Measurements from ENCODE around the gene ICAM1. TPM values are rescaled to one million over a fixed set of nuclear protein-coding genes. Genes with fewer than 3 reads are reported as not detected.

The ICAM1 gene
- polyA plus RNA-seq, 3 donors: 21.6 to 118 (median 40.8) TPM

GRCh38 chr19:10293637-10294367 lies 22.9 kb downstream of the ICAM1 start:
- H3K36me3 Mint-ChIP-seq: peaks cover 17 to 20% of the 10 kb centered on the region in 2 donors
- no peak overlapping the region for H3K27ac Mint-ChIP-seq
- intact Hi-C loops (cut with micrococcal nuclease): no loop called here
- Histone ChIP-seq H4K20me1 (ENCODE audit: insufficient read depth, low read length) (peaks cover 11% of the 10 kb centered on the region), H3K4me3 (replicated peaks in 1 of 3; ENCODE audit: low read depth in 2 of 3, low read length in 3 of 3) (peak overlapping the region in 1 of 3 experiments; percentile 74), H3K4me2 (replicated peaks; ENCODE audit: extremely low read depth, low read length, poor library complexity, severe bottlenecking) (peak overlapping the region; percentile 78), H3K79me2 (ENCODE audit: insufficient read depth, low read length) (no peaks in the 10 kb centered on the region), H3K9ac (ENCODE audit: insufficient read depth, low read length, poor library complexity, severe bottlenecking) (no peak overlapping the region), H3K36me3 (replicated peaks in 1 of 2; ENCODE audit: control insufficient read depth in 1 of 2, insufficient read depth in 2 of 2, low read length in 2 of 2) (no peaks in the 10 kb centered on the region), H3K4me1 (ENCODE audit: control insufficient read depth in 1 of 2, insufficient read depth in 2 of 2, low read length in 2 of 2) (peaks cover 71 to 74% of the 10 kb centered on the region in 2 donors), H2AFZ (ENCODE audit: insufficient read depth, low read depth, low read length, poor library complexity, severe bottlenecking) (no peak overlapping the region), H3K27me3 (ENCODE audit: control insufficient read depth in 2 of 2, insufficient read depth in 2 of 2, low read length in 2 of 2) (peaks cover 37 to 75% of the 10 kb centered on the region in 2 donors), H3K27ac (ENCODE audit: low read depth in 1 of 2, low read length in 2 of 2) (no peak overlapping the region), H3K9me3 (replicated peaks in 1 of 2; ENCODE audit: control insufficient read depth in 1 of 2, insufficient read depth in 1 of 2, low read length in 2 of 2) (peaks cover 6 to 22% of the 10 kb centered on the region in 2 donors)
- H3K4me3 Mint-ChIP-seq: peak overlapping the region; percentile 6 to 94
- no peak for DNase-seq
- peaks cover 80 to 94% (median 84%) of the 10 kb centered on the region in 3 donors for H3K27me3 Mint-ChIP-seq (ENCODE audit: low read depth in 3 of 3)
- peaks cover 61% of the 10 kb centered on the region for H3K4me1 Mint-ChIP-seq
- TF ChIP-seq CTCF (IDR thresholded peaks at IDR 0.05): no peak
- peaks cover 0 to 52% (median 26%) of the 10 kb centered on the region in 7 donors for H3K9me3 Mint-ChIP-seq
- WGBS (ENCODE audit: insufficient coverage): 47% methylated on average over 49 of the region's 49 CpGs

GRCh38 chr19:10294368-10294697 lies 23.4 kb downstream of the ICAM1 start:
- H3K27ac Mint-ChIP-seq: peak overlapping the region in 2 of 7 donors; percentile 42 to 83
- Histone ChIP-seq H3K9ac (ENCODE audit: insufficient read depth, low read length, poor library complexity, severe bottlenecking) (no peak overlapping the region), H3K4me1 (ENCODE audit: control insufficient read depth in 1 of 2, insufficient read depth in 2 of 2, low read length in 2 of 2) (peaks cover 66 to 72% of the 10 kb centered on the region in 2 donors), H3K79me2 (ENCODE audit: insufficient read depth, low read length) (no peaks in the 10 kb centered on the region), H3K27ac (ENCODE audit: low read depth in 1 of 2, low read length in 2 of 2) (no peak overlapping the region), H3K27me3 (ENCODE audit: control insufficient read depth in 2 of 2, insufficient read depth in 2 of 2, low read length in 2 of 2) (peaks cover 36 to 70% of the 10 kb centered on the region in 2 donors), H3K4me3 (replicated peaks in 1 of 3; ENCODE audit: low read depth in 2 of 3, low read length in 3 of 3) (no peak overlapping the region), H3K36me3 (replicated peaks in 1 of 2; ENCODE audit: control insufficient read depth in 1 of 2, insufficient read depth in 2 of 2, low read length in 2 of 2) (no peaks in the 10 kb centered on the region), H3K4me2 (replicated peaks; ENCODE audit: extremely low read depth, low read length, poor library complexity, severe bottlenecking) (no peak overlapping the region), H4K20me1 (ENCODE audit: insufficient read depth, low read length) (peaks cover 11% of the 10 kb centered on the region), H3K9me3 (replicated peaks in 1 of 2; ENCODE audit: control insufficient read depth in 1 of 2, insufficient read depth in 1 of 2, low read length in 2 of 2) (peaks cover 6 to 22% of the 10 kb centered on the region in 2 donors), H2AFZ (ENCODE audit: insufficient read depth, low read depth, low read length, poor library complexity, severe bottlenecking) (no peak overlapping the region)
- no peak for DNase-seq
- H3K9me3 Mint-ChIP-seq: peaks cover 0 to 46% (median 24%) of the 10 kb centered on the region in 7 donors
- H3K4me3 Mint-ChIP-seq: peak overlapping the region in 1 of 2 donors; percentile 94
- intact Hi-C loops (cut with micrococcal nuclease): no loop called here
- 41% methylated on average over 11 of the region's 25 CpGs for WGBS (ENCODE audit: insufficient coverage)
- peaks cover 75 to 89% (median 79%) of the 10 kb centered on the region in 3 donors for H3K27me3 Mint-ChIP-seq (ENCODE audit: low read depth in 3 of 3)
- no peak for TF ChIP-seq CTCF (IDR thresholded peaks at IDR 0.05)
- H3K4me1 Mint-ChIP-seq: peaks cover 57% of the 10 kb centered on the region
- peaks cover 12 to 16% of the 10 kb centered on the region in 2 donors for H3K36me3 Mint-ChIP-seq

All from CD14-positive monocyte (primary cell).